ENCODE data around the gene ELOVL3. TPM values are rescaled to one million over a fixed set of nuclear protein-coding genes. Genes with fewer than 3 reads are reported as not detected.

ELOVL3 gene
- total and polyA plus RNA-seq, 8 donors: 0.16 TPM; not detected in 7

GRCh38 chr10:102255404-102255803 lies 29.3 kb downstream of the ELOVL3 start:
- 96 to 99% methylated on average over 2 of the region's 2 CpGs for WGBS, 2 donors
- no peak for FAIRE-seq
- no peak for DNase-seq
- ATAC-seq: no peak
- no peak overlapping the region for H3K27ac ChIP-seq
- no peak for TF ChIP-seq CTCF (IDR thresholded peaks at IDR 0.05)
- H3K36me3 ChIP-seq: peaks cover 0 to 10% (median 1%) of the 10 kb centered on the region in 3 donors
- intact Hi-C loops (cut with DNase I): no loop called here
- peaks cover 0 to 4% (median 0%) of the 10 kb centered on the region in 3 donors for H3K4me1 ChIP-seq
- H3K4me3 ChIP-seq: no peak overlapping the region
- H3K27me3 ChIP-seq: no peaks in the 10 kb centered on the region
- H3K9me3 ChIP-seq: no peaks in the 10 kb centered on the region

- Histone ChIP-seq H3K27me3 (no peaks in the 10 kb centered on the region), H3K36me3 (peaks cover 4 to 19% (median 7%) of the 10 kb centered on the region in 3 donors), H3K27ac (no peak overlapping the region), H3K9me3 (no peaks in the 10 kb centered on the region), H3K4me1 (peaks cover 6 to 25% (median 11%) of the 10 kb centered on the region in 3 donors), H3K4me3 (no peak overlapping the region)
- DNase-seq: no peak
- intact Hi-C loops (cut with DNase I): no loop called here
- no peak for FAIRE-seq
- TF ChIP-seq CTCF (IDR thresholded peaks at IDR 0.05): no peak
- no peak for ATAC-seq
Measured at GRCh38 chr10:102261196-102261595, 35.1 kb downstream of the ELOVL3 start.

GRCh38 chr10:102261842-102262241 lies 35.7 kb downstream of the ELOVL3 start:
- TF ChIP-seq CTCF (IDR thresholded peaks at IDR 0.05): no peak
- H3K27ac ChIP-seq: peak overlapping the region in 1 of 4 donors; percentile 42
- intact Hi-C loops (cut with DNase I): no loop called here
- H3K9me3 ChIP-seq: no peaks in the 10 kb centered on the region
- peaks cover 4 to 19% (median 7%) of the 10 kb centered on the region in 3 donors for H3K36me3 ChIP-seq
- DNase-seq (no peak), FAIRE-seq (no peak), ATAC-seq (no peak)
- WGBS, 2 donors: 77 to 84% methylated on average over 6 of the region's 6 CpGs
- peaks cover 6 to 25% (median 11%) of the 10 kb centered on the region in 3 donors for H3K4me1 ChIP-seq
- no peak overlapping the region for H3K4me3 ChIP-seq
- no peaks in the 10 kb centered on the region for H3K27me3 ChIP-seq

- peak in 1 of 6 donors; percentile 9 for DNase-seq
- intact Hi-C loops (cut with DNase I): no loop called here
- ATAC-seq: peak; percentile 71 to 89 (median 80)
Measured at GRCh38 chr10:102262744-102263370, 36.8 kb downstream of the ELOVL3 start.

More at GRCh38 chr10:102262744-102263370, 36.8 kb downstream of the ELOVL3 start:
- 49 to 54% methylated on average over 4 of the region's 4 CpGs for WGBS, 2 donors
- FAIRE-seq: no peak
- no peak overlapping the region for H3K4me3 ChIP-seq
- no peak for TF ChIP-seq CTCF (IDR thresholded peaks at IDR 0.05)
- H3K27ac ChIP-seq: peak overlapping the region in 3 of 4 donors; percentile 19 to 42 (median 24)
- H3K27me3 ChIP-seq: no peaks in the 10 kb centered on the region
- H3K36me3 ChIP-seq: peaks cover 4 to 19% (median 7%) of the 10 kb centered on the region in 3 donors
- peaks cover 6 to 27% (median 11%) of the 10 kb centered on the region in 3 donors for H3K4me1 ChIP-seq
- no peaks in the 10 kb centered on the region for H3K9me3 ChIP-seq

Data from pancreas (tissue), 10 donors.